GM21723 (cell line): ENCODE measurements around the gene PCARE.

Experiments used
- ATAC-seq: cut with Tn5 transposase; IDR thresholded peaks from one replicate; pipeline ENCODE4 v1.9.1; 2021; ENCODE audit warnings: mild to moderate bottlenecking, moderate library complexity; ENCODE audit not compliant: unreplicated experiment

PCARE gene

DNA sequence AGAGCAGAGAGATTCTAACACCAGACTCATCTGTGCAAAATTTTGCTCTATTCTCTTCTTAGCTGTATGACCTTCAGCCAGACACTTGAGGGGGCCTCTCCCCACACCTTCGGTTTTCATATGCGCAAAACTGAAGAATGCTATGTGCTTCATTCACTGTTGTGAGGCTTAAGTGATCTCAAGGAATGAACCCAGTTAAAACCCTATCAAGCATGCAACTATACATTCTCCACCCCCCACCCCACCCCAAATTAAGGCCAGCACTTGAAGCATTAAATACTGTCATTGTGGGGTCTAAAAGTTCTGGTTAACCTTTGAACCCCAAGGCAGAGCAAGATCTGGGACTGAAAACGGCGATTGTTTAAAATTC is 10.0 kb downstream of the PCARE start:
- ATAC-seq = no peak

DNA sequence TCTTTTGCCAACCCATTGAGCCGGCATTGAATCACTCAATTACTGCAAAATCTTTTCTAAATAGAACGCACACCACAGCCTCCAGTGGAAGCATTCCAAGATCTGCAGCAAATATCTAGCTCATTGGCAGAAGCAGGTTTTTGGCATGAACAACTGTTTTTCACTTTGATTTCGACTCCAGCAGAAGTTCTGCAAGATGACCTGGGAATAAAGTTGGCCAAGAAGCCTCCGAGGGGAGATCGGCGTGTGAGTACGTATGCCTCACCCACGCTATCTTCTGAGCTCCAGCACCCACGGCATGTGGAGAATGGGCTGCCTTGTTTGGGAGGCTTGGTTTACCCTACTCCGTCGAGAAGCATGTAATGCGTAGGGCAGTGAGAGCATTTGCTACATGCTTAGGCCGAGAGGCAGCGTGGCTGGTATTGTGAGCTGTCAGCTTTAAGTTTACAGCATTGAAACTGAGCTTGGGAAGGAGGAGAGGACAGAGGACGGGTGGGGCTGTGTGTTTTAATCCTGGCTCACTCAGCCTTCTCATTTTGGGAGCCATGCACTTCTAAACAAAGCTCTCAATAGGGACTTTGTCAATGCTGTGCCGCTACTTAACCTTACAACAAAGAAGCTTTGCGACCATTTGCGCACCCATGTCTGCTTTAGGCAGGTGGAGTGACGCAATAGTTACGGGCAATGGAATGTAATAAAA is 10.5 kb downstream of the PCARE start:
- ATAC-seq = no peak

DNA sequence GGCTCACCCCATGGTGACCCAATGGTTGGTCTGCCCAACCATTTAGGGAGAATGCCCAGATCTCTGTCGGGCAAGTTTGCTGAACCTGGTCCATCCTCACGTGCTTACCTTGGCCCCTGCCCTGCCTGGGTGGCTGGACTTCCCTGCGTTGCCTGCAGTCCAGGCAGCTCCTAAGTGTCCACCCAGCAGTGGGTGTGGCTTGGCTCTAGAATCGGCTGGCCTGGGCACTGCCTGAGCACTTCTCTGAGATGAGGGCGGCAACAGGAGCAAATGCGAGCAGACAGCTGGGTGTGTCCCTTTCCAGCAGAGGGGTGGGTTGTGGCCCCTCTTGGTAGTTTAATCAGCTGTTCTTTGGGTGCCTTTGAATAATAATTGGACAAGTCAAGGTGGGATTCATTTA is 11.3 kb downstream of the PCARE start:
- no peak for ATAC-seq

DNA sequence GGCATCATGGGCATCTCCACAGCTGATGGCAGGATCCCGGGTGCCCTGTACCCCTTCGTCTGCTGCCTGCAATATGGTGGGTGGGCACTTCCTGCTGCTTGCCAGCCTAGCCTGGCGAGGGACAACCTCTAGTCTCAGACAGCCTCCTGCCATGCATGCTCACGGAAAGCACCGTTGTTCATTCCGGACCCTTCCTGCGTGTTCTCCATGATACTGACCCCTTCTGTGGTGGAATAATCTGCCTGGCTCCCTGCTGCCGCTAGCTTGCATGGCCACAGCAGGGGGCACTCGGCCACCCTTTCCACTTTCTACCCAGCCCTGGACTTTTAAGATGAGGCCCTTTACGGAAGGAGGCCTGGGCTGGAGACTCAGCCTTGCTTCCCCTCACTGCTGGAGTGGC is 12.0 kb downstream of the PCARE start:
- ATAC-seq = no peak

DNA sequence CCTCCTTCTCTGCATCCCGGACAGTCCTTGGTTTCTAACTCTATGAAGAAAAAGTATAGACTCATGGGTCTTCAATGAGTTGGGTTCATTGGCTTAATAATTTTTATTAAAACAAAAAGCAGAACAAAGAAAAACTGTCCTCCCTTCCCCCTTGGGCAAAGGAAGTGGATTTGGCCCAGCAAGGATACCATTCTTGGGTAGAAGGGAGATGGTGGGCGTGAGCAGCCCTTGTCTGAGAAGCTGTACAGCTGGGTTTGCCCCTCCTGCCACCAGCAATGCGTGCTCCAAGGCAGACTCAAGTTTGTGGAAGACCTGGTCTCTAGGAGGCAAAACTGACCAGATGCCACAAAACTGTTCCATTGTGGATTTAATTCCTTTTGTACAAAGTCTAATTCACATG is 12.7 kb downstream of the PCARE start:
- ATAC-seq = no peak

DNA sequence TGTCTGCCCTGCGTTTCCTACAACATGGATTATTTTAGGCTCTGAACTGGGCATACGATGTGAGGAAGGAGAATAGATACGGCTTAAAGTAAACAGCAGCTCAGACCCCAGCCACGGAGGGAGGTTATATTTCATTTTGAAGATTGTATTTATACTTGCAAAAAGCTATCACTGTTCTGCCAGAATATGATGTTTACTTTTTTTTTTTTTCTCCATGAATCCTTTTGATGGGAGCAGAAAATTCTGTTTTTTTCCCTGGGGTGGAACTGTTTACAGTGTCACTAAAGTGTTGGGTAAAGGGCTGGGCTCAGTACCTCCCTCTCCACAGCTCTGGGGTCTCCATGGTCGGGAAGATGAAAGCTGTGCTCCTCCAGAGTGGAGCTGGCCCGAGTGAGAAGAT is 13.1 kb downstream of the PCARE start:
- no peak for ATAC-seq

DNA sequence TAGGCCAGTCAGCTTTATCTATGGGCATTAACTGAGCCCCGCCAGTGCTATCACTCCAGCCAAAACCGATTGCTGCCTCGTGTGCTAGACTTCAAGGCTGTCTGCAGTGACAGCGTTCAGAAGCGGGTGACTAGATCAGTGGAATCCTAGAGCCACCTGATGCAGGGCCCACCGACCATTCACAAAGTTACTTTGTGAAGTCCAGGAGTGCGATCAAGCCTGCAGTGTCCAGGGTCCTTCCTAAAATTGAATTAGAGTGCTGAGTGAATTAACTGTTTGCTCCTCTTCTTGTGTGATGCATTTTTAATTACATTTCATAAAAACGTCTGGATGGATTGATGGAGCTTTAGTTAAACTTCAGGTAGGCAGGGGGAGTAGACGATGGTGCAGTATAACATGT is 13.9 kb downstream of the PCARE start:
- no peak for ATAC-seq

DNA sequence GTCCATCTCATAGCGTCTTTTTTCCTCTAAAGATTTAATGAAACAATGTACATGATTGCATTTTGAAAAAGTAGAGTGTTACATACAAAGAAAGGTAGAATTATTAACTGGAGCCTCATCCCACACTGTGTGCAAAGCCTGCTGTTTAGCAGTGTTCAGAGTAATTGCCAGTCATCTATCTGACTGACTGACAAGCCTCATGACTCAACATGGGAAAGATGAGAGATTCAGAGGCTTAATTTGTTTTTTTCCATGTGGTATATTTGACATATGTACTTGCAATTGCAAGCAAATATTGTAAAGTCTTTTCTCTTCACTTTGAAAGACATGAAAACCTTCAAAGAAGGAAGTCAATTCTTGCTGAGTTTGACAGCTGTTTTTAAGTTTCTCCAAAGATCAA is 14.7 kb downstream of the PCARE start:
- ATAC-seq = no peak

DNA sequence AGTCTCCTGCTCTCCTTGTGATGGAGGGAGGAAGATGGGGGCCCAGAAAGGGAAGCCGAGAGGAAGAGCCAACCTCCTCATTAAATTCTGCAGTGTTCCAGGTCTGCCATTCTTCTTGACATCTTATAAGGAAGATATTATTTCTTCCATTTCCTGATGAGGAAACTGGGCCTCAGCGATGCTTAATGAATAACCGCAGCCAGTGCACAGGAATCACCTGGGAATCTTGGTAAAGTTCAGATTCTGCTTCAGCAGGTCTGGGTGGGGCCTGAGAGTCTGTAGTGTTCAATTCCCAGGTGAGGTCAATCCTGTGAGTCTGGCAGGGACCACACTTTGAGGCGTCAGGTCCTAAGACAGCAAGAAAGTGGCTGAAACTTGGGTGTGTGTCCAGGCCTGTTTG is 17.3 kb downstream of the PCARE start:
- ATAC-seq = no peak

DNA sequence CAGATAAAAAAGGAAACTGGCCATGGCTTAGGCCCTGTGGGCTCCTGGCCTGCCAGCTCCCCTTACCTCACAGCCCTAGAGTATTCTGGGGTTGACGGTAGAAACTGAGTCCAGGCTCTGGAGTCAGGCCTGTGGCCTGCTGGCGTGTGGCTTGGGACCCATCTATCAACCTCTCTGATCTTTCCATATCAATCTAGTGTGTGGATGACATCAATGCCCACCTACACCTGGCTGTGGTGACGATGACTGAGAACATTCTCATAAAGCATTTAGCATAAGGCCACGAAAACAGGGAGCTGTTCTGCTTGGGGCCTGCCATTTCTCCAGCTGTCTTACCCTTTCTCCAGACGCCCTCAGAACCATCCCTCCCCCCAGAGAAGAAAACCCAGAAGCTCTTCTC is 17.9 kb downstream of the PCARE start:
- ATAC-seq = no peak

DNA sequence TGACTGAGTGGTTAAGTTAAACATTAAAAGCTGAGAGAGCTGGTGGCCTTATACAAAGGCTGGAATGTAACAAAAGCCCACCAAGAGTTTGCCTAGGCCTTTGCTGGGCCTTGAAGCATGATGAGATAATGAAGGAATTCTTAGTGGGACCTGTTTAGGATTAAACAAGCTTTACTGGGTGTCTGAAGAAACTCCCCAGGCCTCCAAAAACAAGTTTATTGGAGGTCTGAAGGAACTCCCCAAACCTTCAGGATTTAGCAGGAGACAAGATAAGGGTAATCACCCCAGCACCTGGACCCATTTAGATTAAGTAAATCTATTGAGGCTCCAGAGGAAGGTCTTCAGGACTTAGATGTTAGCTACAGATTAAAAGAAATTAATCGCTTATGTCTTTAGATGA is 18.7 kb downstream of the PCARE start:
- no peak for ATAC-seq

DNA sequence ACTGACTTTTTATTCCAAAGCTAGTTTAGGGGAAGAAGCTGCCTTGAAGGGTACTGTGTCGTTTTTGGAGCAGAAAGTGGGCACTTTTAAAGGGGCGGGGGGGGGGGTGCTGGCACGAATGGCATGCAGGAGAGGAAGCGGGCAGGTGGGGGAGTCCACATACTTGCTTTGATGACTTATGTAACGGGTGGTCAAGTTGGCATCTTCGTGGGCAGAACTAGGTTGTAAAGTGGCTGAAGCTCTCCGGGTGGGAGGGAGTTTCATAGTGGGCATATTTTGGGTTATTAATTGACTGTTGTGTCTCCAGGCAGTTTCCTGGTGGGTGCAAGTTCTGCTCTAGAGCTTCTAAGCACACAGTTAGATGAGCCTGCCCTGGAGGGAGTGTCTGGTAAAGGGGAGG is 19.9 kb downstream of the PCARE start:
- no peak for ATAC-seq

DNA sequence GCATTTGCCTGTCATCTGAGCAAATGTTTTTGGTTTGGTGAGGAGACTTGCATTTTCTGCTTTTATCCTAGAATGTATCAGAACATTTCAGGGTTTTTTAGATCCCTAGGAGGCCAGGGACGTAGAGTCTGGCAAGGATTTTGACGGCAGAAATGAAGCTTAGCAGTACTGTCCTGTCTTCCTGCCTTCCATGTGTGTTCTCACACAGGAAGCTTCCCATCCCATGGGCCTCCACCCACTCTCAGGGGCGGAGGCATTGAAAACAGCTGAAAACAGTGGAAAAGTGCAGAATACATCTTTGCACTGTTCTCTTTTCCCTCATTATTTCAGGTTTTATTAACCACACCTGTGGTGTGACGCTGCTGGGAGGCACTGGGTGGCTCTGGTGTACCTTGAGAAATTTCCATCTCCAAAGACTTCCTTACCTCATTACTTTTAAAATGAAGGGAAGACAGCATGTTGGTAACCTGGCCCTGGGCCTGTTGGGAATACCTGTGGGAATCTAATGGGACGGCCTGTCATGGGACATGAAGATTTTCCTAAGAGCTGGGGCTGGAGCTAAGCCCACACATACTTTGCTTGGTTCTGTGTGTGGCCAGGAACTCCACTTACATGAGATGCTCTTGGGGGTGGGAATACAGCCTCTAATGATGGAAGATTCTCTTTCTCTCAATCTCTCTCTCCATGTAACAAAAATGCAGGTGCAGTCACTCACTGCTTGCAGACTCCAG is 20.5 kb downstream of the PCARE start:
- ATAC-seq = no peak

DNA sequence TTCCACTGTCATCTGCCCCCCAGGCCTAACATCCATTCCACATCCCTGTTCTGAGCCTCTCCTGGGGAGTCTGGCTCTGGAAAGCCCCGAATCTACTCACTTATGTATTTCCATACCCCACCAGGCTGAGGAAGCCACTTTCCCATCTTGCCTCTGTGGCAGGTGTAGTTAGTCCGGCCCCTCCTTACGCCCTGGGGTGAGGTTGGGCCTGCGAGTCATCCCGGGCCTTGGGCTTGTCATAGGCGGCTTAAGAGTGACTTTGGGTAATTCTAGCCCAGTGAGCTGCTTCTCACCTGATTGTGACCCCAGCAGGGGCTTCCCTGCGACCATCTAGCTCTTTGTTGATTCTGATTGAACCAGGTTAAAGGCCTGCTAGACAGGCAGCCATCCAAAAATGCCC is 21.1 kb downstream of the PCARE start:
- no peak for ATAC-seq

DNA sequence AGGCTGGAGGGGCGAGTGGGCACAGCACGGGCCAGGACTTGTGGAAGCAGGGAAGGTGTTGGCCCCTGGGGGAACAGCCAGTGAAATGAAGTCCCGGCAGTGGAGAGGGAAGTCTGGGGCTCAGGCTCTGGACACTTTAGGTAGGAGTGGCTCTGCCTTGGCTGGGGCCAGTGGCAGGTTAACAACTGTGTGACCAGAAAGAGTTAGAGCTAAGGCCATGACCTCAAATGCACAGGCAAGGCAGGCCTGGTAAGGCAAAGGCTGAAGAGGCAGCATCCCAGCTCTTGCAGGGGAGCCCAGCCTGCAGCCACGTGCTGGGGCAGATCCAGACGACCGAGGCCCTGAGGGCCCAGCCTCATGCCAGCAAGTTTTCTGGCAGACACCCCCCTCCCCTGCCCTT is 21.5 kb downstream of the PCARE start:
- ATAC-seq = no peak

DNA sequence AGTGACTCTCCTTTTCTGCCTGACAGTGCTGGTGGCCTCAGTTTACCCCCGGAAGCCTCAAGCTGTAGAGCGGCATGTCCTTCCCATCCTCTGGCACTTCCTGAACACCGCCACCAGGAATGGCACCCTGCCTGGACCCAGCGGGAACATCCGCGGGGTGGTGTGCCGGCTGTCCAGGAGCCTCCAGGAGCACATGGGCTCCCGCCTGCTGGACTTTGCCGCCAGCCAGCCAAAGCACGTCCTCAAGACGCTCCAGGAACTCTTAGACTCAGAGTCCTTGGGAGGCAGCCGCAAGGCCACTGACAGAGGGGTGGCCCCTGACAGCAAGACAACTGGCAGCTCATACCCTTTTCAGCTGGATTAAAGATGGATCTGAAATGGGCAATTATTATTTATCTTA is 22.6 kb downstream of the PCARE start:
- no peak for ATAC-seq

DNA sequence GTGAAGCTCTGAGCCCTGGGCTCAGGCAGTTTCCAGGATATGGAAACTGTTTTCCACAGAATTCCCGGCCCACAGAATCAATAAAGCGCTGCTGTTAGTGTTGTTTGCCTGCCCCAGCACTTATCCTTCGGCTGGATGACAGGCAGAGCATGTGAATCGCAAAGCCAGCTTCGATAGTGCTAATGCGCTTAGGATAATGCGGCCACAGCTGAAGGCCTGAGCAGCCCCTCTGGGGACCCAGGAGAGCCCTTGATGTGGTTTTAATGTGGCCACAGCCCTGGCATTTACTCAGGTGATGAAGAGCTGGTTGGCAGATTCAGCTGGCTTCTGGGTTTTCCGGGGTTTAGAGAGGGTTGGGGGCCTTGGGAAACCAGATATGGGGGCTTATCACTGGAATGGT is 23.7 kb downstream of the PCARE start:
- ATAC-seq = no peak

DNA sequence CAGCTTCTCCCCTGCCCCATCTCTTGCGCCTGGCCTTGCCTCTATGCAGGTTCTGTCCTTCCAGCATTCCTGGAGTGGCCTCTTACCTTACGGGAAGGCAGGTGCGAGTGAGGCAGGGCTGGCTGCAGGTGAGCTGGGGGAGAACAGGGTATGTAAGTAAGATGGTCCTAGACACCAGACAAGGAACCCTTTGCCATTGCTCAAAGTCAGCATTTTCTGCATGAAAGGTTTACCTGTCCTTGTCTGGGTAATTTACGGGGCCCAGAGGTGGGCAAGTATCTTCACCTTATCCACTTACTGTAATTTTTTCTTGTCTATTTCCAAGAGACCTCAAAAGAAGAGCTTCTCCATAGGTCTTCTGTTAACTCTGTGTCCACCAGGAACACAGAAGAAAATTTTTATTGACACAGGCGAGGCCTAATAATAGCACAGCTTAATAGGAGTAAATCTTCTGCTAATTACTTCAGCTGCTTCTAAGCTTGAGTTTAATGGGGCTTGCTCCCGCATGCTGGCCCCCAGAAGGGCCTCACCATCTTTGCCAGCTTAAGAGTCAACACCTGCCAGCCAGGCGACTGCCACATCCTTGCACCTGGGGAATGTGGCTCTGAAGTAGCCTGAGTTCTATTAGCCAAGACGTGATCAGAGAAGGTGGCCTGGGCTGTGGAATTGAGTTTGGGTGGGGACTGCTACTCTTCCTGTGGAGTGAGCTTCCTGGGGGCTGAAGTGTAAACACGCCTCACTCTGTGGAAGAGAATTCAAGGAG is 27.1 kb downstream of the PCARE start:
- no peak for ATAC-seq

DNA sequence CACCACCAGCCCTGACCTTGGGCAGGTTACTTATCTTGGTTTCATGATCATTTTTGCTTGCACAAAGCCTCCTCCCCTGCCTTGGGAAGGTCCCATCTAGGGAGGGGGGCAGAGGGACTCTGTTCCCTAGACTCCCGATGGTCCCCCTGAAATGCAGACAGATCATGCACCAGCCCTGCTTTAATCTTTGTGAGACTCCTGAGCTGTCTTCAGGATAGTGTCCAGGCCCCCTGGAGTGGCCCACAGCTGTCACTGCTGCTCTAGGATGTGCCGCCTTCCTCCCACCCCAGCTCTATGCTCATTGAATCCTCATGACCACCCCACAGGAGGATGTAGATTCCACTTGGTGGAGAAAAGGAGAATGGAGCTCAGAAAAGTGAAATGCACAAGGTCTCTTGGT is 28.0 kb downstream of the PCARE start:
- no peak for ATAC-seq

DNA sequence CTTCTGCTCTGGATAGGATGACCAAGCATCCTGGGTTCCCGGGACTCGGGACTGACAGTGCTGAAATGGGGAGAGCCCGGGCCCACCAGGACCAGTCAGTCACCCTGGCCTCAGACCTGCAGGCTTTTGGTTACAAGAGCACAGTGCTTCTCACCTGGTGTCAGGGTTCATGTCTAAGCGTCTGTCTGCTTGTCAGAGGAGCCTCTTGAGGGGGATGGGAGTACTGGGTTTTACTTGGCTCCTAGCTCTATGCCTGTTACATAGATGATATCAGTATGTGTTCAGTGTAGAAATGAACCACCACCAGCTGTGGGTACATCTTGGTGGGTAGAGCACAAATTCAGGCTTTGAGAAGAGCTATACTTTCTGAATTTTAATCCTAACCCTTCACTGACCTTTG is 29.9 kb downstream of the PCARE start:
- no peak for ATAC-seq

DNA sequence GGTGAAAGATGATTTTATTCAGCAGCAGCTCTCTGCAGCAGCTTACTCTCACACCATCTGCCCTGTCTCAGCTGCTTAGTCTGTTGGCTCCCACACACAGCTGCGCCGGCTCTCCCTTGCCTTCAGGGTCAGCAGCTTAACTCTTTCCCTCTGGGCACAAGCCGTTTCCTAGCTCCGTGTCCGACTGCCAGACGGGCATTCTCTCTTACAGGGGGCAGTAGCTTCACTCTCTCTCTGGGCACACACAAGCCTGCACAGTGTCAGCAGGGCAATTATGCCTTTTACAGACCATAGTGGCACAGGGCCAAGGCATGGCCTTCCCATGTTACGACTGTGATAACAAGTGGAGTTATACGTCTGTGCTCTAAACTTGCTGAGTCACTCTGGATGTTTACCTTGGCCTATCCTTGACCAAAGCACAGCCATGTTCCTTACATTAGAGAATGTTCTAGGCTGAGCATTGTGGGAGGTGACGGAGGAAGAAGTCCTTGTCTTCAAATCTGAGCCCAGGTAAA is 31.7 kb downstream of the PCARE start:
- no peak for ATAC-seq

DNA sequence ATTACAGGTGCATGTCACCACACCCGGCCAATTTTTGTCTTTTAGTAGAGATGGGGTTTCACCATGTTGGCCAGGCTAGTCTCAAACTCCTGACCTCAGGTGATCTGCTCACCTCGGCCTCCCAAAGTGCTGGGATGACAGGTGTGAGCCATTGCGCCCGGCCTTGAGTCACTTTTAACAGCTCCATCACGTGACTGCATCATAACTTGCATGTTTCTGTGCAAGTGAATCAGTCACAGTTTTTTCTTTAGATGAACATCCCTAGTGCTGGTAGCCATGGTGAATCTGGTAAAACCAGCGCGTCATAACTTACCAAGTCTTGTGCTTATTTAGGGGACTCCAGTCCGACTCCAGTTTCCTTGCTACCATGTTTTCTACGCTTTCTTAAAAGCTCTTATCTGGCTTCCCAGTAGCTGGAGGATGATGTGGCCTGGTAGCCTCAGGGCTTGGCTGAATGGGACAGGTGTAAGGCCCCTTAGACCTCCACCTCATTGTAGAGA is 33.1 kb downstream of the PCARE start:
- ATAC-seq = no peak
